Measurements from ENCODE around the gene TNN. TPM values are rescaled to one million over a fixed set of nuclear protein-coding genes. Genes with fewer than 3 reads are reported as not detected.

TNN gene
- total and polyA plus RNA-seq, 9 donors = 0.12 TPM; not detected in 8

GRCh38 chr1:175192630-175193526, 125.2 kb downstream of the TNN start, which contains the start of gene KIAA0040:
Gene KIAA0040 (minus strand): TSS chr1:175192776. CDS start chr1:175161013, 31,763 bp downstream.
- 6 to 8% (median 7%) methylated on average over 49 to 62 of the region's 62 CpGs for WGBS, 3 donors
- TF ChIP-seq POLR2A (IDR thresholded peaks at IDR 0.05) (no peak), EP300 (IDR thresholded peaks at IDR 0.05) (peak; percentile 78), CTCF (IDR thresholded peaks at IDR 0.05) (no peak)
- Histone ChIP-seq H3K27ac (peak within 1 kb of the TSS; percentile 42 to 47), H3K4me1 (ENCODE audit: insufficient read depth) (peaks cover 7% of the 10 kb centered on the region), H3K36me3 (no peaks in the 10 kb centered on the region), H3K4me3 (peak within 1 kb of the TSS; percentile 63), H3K27me3 (no peaks in the 10 kb centered on the region), H3K9me3 (no peaks in the 10 kb centered on the region)
- peak; percentile 61 to 76 (median 69) for DNase-seq
- intact Hi-C loops (cut with DNase I) = no loop called here

DNA sequence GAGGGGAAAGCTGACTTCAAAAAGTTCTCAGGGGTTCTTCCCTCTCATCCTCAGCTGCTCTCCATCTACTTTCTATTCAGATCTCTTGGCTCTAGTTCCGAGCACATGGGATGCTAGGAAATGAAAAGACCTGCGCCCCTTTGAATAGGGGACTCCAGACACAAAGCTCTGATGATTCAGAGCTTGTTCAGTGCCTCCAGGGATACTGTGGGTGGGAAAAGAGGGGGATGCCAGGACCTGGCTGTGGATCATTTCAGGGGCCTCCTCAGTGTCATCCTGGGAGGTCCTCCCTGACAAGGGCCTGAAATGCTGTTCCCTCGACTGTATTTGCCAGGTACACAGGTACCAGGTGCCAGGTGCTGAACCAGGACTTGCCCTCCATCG, 125.9 kb downstream of the TNN start:
- Histone ChIP-seq H3K27me3 (no peaks in the 10 kb centered on the region), H3K9me3 (no peaks in the 10 kb centered on the region), H3K4me3 (no peak overlapping the region), H3K4me1 (ENCODE audit: insufficient read depth) (peaks cover 4% of the 10 kb centered on the region), H3K27ac (peak overlapping the region; percentile 42 to 47), H3K36me3 (no peaks in the 10 kb centered on the region)
- no peak for TF ChIP-seq EP300 (IDR thresholded peaks at IDR 0.05)
- no peak for TF ChIP-seq POLR2A (IDR thresholded peaks at IDR 0.05)
- no peak for TF ChIP-seq CTCF (IDR thresholded peaks at IDR 0.05)
- no peak for DNase-seq
- 62 to 79% (median 71%) methylated on average over 4 of the region's 4 CpGs for WGBS, 3 donors
- intact Hi-C loops (cut with DNase I) = no loop called here

- TF ChIP-seq CTCF (IDR thresholded peaks at IDR 0.05) (no peak), EP300 (IDR thresholded peaks at IDR 0.05) (no peak), POLR2A (IDR thresholded peaks at IDR 0.05) (no peak)
Observed at GRCh38 chr1:175195281-175195680, 127.6 kb downstream of the TNN start.

GRCh38 chr1:175195798-175196197, 128.2 kb downstream of the TNN start:
- peaks cover 8% of the 10 kb centered on the region for H3K4me1 ChIP-seq (ENCODE audit: insufficient read depth)
- no peaks in the 10 kb centered on the region for H3K36me3 ChIP-seq
- intact Hi-C loops (cut with DNase I) = no loop called here
- no peak for DNase-seq
- WGBS, 3 donors = 76 to 78% (median 77%) methylated on average over 3 of the region's 3 CpGs
- no peaks in the 10 kb centered on the region for H3K27me3 ChIP-seq
- TF ChIP-seq POLR2A (IDR thresholded peaks at IDR 0.05) (no peak), CTCF (IDR thresholded peaks at IDR 0.05) (no peak), EP300 (IDR thresholded peaks at IDR 0.05) (no peak)
- H3K9me3 ChIP-seq = no peaks in the 10 kb centered on the region
- H3K27ac ChIP-seq = no peak overlapping the region
- no peak overlapping the region for H3K4me3 ChIP-seq

More at GRCh38 chr1:175195281-175195680, 127.6 kb downstream of the TNN start:
- Histone ChIP-seq H3K4me3 (no peak overlapping the region), H3K27me3 (no peaks in the 10 kb centered on the region), H3K4me1 (ENCODE audit: insufficient read depth) (peaks cover 8% of the 10 kb centered on the region), H3K9me3 (no peaks in the 10 kb centered on the region), H3K36me3 (no peaks in the 10 kb centered on the region), H3K27ac (no peak overlapping the region)
- DNase-seq = no peak
- 0% methylated on average over 1 of the region's 1 CpG for WGBS, 3 donors
- intact Hi-C loops (cut with DNase I) = no loop called here

Data from ovary (tissue), 9 donors.